DMS153 (cell line): ENCODE measurements around the gene BLZF1.
"Not testable (repeated sequence)": the region's sequence is repeated elsewhere in the genome, so short reads cannot be mapped to it uniquely, and the experiment has no call there.

Source experiments
- DNase-seq: peaks from one replicate; lab custom pipeline; 2025; lab: John Stamatoyannopoulos, UW

The BLZF1 gene

DNA sequence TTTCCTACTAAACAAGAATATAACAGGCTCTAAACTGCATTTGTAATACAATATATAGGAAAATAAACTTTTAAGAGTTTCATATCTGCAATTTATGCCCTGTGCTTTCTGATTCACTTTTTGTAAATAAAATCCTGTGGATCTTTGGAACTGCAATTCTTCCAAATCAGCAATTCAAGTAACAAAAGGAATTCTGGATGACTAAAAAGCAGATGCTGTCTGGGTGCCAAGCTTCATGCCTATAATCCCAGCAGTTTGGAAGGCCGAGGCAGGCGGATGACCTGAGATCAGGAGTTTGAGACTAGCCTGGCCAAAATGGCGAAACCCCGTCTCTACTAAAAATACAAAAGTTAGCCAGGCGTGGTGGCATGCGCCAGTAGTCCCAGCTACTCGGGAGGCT, 6.7 kb upstream of the BLZF1 start:
- DNase-seq = no peak

DNA sequence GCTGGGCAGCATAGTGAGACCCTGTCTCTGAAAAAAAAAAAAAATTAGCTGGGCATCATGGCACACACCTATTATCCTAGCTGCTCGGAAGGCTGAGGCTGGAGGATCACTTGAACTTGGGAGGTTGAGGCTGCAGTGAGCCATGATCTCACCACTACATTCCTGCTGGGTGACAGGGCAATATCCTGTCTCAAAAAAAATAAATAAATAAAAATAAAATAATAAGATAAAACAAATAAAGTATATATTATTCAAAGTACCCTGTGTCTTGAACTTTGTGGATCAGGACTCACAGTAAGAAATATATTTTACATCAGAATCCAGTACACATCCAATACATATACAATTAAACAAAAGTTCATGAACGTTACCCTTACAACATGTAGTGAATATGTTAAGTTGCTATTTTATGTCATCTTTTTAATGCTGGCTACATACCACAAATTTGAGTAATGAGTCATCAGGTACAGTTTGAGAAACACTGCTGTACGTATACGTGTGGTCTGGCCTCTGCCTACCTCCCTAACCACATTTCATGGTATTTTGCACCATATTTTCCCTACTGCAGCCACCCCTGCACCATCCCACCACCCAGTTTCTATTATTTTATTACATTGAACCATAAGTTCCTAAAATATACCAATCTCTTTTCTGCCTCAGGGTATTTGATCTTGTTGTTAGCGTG, 4.8 kb upstream of the BLZF1 start:
- no peak for DNase-seq

DNA sequence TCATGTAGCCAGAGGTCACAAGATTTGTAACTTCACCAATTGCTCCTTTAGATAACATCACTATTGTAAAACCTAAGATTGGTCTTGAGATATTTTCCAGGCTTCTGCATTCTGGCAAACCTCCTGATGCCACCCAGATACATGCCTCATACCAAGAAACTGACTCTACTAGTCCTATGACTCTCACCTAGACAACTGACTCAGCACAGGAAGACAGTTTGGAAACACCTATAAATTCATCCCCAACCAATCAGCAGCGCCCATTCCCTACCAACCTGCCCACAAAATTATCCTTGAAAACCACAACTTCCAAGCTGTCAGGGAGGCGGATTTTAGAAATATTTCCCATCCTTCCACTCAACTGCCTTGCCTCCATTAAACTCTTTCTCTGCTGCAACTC, 3.0 kb upstream of the BLZF1 start:
- no peak for DNase-seq

DNA sequence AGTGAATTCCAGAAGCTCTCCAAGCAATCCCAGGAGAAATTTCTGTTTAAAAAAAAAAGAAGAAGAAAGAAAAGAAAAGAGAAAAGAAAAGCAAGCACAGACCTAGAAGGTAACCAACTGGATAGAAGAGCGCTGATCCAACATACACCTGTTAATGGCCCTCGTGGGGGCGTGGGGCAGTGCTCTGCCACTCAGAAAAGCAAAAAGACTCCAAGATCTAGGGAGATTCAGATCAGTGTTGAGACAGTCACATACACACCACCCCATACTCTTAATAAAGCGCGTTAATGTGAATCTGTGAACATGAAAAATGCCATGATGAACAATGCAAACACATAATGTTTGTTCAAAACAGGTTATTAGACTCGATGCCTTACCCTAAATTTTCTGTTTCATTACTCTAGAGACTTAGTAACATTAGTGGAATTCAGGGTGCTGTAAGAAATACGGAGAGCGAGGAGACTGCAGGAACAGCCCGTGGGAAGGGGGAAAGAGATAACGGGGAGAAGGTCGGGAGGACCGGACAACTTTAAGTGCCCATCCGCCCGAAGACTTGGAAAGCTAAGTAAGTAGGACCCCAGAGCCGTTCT, 804 bp upstream of the BLZF1 start:
- no peak for DNase-seq

DNA sequence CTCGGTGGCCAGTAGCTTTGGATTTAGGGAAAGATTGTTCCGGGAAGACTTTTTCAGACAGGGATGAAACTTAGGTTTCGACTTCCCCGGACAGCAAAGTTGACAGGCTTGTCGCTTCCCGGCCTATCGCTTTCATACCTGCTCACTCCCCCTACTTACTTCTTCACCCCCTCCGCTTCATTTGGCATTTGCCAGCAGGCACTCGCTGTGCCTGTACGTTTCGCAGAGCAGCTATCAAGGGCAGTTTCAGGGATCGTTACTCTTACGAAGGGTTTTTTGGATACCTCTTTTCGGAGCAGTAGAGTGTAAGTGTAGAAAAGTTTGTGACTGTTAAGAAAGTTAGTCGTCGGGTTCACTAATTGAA, 393 bp downstream of the BLZF1 start:
- DNase-seq = no peak

DNA sequence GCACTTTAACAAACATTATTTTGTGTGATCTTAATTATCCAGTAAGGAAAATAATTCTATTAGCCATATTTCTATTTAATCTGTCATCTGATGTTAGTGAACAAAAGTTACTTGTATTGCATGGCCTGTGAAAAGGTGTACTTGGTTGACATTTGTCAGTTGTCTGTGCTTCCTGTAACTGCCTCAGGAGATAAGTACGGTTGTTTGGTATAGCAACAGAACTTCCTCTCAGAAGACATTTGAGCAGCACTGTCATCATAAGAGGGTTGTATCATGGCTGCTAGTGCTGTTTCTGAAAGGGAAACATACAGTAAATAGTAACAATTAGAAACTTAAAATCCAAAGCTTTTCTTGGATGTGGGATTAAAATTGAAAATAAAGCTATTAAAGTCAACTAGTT, 3.4 kb downstream of the BLZF1 start:
- no peak for DNase-seq

DNA sequence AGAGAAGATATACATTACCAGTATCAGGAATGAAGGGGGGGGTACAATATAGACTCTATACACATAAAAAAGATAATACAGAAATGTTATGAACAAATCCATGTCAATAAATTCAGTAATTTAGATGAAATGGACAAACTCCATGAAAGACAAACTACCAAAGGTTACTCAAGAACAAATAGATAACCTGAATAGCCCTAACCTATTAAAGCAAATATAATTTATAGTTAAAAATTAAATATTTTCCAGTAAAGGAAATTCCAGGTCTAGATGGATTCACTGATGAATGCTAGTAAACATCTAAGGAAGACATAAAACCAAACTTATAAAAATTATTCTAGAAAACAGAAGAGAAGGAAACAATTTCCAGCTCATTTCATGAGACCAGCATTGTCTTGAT, 13.2 kb downstream of the BLZF1 start:
- DNase-seq = no peak

DNA sequence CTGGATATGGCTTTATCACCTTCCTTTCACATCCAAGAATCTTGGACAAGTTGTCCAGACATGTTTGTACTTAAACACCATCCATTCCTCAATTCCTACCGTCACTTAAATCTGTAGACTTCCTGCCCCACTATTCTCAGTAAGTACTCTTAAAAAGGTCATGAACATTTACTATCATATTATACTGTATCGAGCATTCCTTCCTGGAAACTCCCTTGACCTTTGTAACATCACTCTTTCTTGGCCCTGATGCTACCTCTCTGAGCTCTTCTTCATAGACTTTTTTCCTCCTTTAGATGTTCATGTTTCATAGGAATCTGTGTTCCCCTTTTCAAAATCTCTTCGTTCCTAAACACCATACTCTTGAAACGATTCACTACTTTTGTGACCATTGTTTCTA, 15.5 kb downstream of the BLZF1 start:
- DNase-seq = no peak

DNA sequence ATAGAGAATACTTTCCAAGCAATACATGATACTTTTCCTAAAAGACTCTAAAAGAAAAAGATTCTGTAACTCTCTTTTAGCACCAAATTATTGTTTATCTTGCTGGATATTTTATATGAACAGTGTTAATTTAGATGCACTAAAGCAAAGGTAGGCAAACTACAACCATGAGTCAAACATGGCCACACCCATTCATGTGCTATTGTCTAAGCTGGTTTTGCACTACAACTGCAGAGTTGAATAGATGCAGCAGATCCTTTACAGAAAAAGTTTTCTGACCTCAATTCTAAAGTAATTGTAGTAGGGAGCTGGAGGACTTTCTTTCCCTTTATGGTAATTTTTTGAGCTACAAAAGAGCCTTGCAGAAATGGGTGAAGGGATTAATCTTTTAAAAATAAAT, 19.4 kb downstream of the BLZF1 start:
- no peak for DNase-seq

DNA sequence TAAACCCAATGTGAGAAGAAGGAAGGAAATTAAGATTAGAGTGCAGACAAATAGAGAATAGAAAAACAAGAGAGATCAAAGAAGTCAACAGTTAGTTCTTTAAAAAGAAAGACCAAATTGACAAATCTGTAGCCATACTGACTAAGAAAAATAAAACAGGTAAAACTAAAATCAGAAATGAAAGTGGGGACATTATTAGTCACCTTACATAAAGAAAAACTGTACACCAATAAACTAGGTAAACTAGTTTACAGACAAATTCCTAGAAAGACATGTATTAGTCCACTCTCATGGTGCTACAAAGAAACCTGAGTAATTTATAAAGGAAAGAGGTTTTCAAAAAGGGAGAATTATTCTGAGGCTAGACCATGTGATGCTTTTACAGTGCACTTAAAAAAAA, 22.3 kb downstream of the BLZF1 start:
- no peak for DNase-seq

DNA sequence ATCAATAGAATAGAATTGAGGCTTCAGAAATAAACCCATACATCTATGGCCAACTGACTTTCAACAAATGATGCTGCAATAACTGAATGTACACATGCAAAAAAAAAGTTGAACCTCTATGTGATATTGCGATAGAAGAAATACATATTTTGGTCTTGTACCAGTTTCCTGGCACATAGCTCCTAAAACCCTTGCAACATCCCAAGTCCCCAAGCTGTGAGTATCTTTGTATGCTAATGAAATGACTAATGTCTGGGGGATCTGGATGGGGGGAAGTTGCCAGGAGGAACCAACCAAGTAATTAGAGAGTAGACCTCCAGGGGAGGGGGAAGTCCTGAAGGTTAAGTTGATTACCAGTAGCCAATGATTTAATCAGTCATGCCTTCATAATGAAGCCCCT, 24.4 kb downstream of the BLZF1 start:
- DNase-seq = no peak

DNA sequence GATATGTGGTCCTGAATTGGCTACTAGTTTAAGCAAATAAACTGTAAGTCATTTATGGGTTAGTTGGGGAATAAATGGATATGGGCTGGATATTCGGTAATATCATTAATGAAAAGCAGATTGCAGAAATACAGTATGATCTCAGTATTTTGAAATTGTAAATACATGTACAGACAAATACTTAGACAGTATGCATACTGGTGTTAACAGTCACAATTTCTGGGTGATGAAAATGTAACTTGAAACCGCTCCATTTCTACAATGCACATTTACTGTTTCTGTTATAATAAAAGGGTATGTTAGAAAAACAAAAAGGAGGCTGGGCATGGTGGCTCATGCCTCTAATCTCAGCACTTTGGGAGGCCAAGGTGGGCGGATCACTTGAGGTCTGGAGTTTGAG, 28.0 kb downstream of the BLZF1 start:
- DNase-seq = no peak

DNA sequence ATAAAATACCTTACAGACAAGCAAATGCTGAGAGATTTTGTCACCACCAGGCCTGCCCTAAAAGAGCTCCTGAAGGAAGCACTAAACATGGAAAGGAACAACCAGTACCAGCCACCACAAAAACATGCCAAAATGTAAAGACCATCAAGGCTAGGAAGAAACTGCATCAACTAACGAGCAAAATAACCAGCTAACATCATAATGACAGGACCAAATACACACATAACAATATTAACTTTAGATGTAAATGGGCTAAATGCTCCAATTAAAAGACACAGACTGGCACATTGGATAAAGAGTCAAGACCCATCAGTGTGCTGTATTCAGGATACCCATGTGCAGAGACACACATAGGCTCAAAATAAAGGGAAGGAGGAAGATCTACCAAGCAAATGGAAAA, 34.6 kb downstream of the BLZF1 start:
- not testable (repeated sequence) for DNase-seq

DNA sequence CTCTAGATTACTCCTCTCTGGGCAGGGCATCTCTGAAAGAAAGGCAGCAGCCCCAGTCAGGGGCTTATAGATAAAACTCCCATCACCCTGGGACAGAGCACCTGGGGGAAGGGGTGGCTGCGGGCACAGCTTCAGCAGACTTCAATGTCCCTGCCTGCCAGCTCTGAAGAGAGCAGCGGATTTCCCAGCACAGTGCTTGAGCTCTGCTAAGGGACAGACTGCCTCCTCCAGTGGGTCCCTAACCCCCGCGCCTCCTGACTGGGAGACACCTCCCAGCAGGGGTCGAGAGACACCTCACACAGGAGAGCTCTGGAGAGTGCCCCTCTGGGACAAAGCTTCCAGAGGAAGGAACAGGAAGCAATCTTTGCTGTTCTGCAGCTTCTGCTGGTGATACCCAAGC, 40.3 kb downstream of the BLZF1 start:
- not testable (repeated sequence) for DNase-seq

DNA sequence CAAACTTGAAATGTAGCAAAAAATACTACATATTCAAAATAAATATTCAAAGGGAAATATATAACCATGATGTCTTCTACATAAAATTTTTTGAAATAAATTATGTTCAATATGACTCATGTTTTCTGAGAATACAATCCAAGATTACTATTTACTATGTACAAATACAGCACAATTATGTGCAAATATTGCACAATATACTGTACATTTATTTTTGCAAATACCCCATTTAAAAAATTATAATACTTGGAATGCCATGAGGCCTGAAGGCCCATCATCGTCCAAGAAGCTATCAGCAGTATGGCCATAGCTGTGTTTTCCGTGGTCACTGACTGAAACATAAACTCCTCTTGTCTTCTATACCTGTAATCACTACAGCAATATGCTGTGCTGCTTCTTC, 47.0 kb downstream of the BLZF1 start:
- no peak for DNase-seq

DNA sequence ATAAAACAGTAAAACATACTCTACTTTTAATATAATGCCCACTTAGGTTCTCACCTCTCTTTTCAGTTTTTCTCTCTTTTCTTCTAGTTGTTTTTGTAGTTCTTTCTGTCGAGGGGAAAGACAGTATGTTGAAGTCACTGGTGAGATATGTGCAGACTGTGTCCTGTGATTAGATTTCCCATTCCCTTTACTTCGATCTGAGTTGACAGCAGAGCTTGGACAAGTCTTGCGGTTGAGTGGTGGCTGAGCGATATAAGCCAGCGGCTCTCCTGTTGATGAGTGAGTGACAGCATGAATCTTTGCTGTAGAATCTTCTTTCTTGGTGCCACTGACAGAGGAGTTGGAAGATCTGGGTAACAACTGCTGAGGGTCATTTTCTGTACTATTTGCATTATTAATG, 53.3 kb downstream of the BLZF1 start:
- no peak for DNase-seq

DNA sequence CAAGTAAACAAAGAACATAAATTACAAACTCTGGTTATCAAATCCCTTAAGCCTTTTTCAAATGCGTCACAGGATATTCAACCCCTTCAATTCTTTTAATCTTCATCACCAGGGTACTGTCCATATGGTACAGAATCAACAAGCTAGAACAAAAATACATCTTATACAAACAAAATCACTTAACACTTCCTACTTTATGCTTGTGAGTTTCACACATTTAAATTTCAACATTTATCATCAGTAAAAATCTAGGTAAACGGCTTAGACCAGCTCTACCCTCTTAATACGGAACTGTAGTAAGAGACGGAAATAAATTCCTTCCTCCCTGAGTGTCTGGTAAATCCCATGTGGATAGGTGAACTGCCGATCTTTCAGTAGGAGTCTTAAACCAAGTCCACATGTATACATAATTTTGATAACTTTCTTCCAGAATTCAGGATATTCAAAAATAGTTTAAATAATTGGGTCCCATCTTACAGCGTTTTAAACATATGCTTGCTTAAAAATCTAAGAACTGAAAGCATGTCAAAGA, 58.2 kb downstream of the BLZF1 start:
- peak; percentile 26 for DNase-seq

DNA sequence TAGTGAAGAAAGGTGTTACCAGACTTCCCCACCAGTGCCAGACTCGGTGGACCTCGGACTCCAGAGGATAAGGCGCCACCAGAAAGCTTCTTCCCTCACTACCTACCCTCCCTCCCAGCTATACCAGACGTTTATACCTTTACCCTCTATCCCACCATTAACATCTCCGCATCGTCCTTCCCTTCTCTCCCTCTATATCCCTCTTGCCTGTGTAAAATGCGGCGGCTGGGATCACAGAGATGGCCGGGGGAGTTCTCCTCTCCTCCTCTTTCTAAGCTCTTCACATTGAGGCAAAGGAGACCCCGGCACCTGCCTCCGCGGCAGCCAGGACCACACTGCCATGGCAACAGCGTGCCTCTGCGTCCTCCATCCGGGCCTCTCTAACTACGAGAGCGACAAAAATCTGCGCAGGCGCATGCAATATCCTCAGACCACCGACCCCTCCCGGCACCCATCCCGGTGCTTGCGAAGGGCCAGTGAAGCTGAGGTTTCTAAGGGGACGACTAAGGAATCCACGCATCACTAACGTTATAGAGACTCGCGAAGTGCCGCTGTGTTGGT, 59.2 kb downstream of the BLZF1 start, which contains the start of gene CCDC181:
Gene CCDC181, minus strand, starts transcription at position 394 of the 561 bp plus-strand sequence. CDS start 2,547 bp downstream, outside the sequence.
- DNase-seq = peak; percentile 92
